IMR-90 (cell line): ENCODE data around the gene CA12. TPM values are rescaled to one million over a fixed set of nuclear protein-coding genes. Genes with fewer than 3 reads are reported as not detected.

Experiments used
- ATAC-seq: fragments of 200-7000 bp; cut with Tn5 transposase; 2 replicates; pipeline ENCODE4 v1.9.1; 2020; ENCODE audit warnings: low read depth, mild to moderate bottlenecking, moderate library complexity
- BruUV-seq: library from RNA; stranded (reverse); fragments of 400-500 nt; replicated peaks from 2 replicates; lab custom pipeline; 2021; lab: Mats Ljungman, UMichigan
- CTCF ChIA-PET: fragments of 300-600 bp; formaldehyde crosslinking; extraction: SDS; loops from one replicate; lab custom pipeline; 2021; ENCODE audit warnings: antibody characterized with exemption; lab: Yijun Ruan, JAX
- POLR2A ChIA-PET: fragments of 300-600 bp; sonication (Branson Sonifier 250); formaldehyde crosslinking; loops from one replicate; lab custom pipeline; 2022; ENCODE audit warnings: antibody characterized with exemption; ENCODE audit not compliant: unreplicated experiment; lab: Charles Lee
- DNase-seq: peaks from one replicate; pipeline ENCODE4 v3.0.0; 2013
- H2AFZ ChIP-seq: replicated peaks from 2 replicates; pipeline ENCODE3; 2013; ENCODE audit warnings: low read length, mild to moderate bottlenecking; ENCODE audit not compliant: poor library complexity
- H2AK5ac ChIP-seq: 2 replicates; pipeline ENCODE4 v1.6.1; 2013; ENCODE audit warnings: low read depth, low read length, inconsistent platforms
- H2AK9ac ChIP-seq: replicated peaks from 2 replicates; pipeline ENCODE3; 2013; ENCODE audit warnings: mild to moderate bottlenecking, low read depth, low read length, moderate library complexity; ENCODE audit not compliant: poor library complexity
- H2BK120ac ChIP-seq: 2 replicates; pipeline ENCODE4 v1.6.1; 2013; ENCODE audit warnings: low read depth, low read length, inconsistent platforms
- H2BK15ac ChIP-seq: 3 replicates; pipeline ENCODE4 v1.6.1; 2013; ENCODE audit warnings: low read depth, low read length, inconsistent platforms
- H2BK20ac ChIP-seq: 2 replicates; pipeline ENCODE4 v1.6.1; 2013; ENCODE audit warnings: low read depth, mild to moderate bottlenecking, inconsistent platforms, low read length, moderate library complexity
- H2BK5ac ChIP-seq: 2 replicates; pipeline ENCODE4 v1.6.1; 2013; ENCODE audit warnings: mild to moderate bottlenecking, low read depth, low read length, inconsistent platforms; ENCODE audit not compliant: poor library complexity, severe bottlenecking
- H3K14ac ChIP-seq: replicated peaks from 2 replicates; pipeline ENCODE4 v1.6.1; 2013; ENCODE audit warnings: low read depth, low read length, inconsistent platforms
- H3K18ac ChIP-seq: 2 replicates; pipeline ENCODE4 v1.6.1; 2013; ENCODE audit warnings: low read depth, low read length, control low read depth
- H3K23ac ChIP-seq: 2 replicates; pipeline ENCODE4 v1.6.1; 2013; ENCODE audit warnings: low read depth, low read length, inconsistent platforms
- H3K27ac ChIP-seq: 2 replicates; pipeline ENCODE4 v1.5.1; 2013; ENCODE audit warnings: mild to moderate bottlenecking, control low read depth, low read length; ENCODE audit not compliant: insufficient read depth
- H3K27me3 ChIP-seq: 2 replicates; pipeline ENCODE4 v1.6.1; 2013; ENCODE audit warnings: low read length; ENCODE audit not compliant: control insufficient read depth, insufficient read depth
- H3K36me3 ChIP-seq: 2 replicates; pipeline ENCODE4 v1.6.1; 2013; ENCODE audit warnings: low read length, mixed read lengths; ENCODE audit not compliant: control insufficient read depth, insufficient read depth
- H3K4ac ChIP-seq: 2 replicates; pipeline ENCODE4 v1.6.1; 2013; ENCODE audit warnings: low read depth, low read length, inconsistent platforms
- H3K4me1 ChIP-seq: 2 replicates; pipeline ENCODE4 v1.6.1; 2013; ENCODE audit warnings: low read length, mixed read lengths; ENCODE audit not compliant: control insufficient read depth, insufficient read depth
- H3K4me2 ChIP-seq: 2 replicates; pipeline ENCODE4 v1.6.1; 2013; ENCODE audit warnings: low read depth, mild to moderate bottlenecking, control low read depth, low read length, moderate library complexity
- H3K4me3 ChIP-seq: 2 replicates; pipeline ENCODE4 v1.5.1; 2013; ENCODE audit warnings: low read depth, mild to moderate bottlenecking, control low read depth, low read length, moderate library complexity; ENCODE audit not compliant: insufficient read depth
- H3K56ac ChIP-seq: 2 replicates; pipeline ENCODE4 v1.6.1; 2013; ENCODE audit warnings: low read length, inconsistent platforms; ENCODE audit not compliant: insufficient read depth; ENCODE audit errors: extremely low read depth
- H3K79me1 ChIP-seq, 2 experiments: 2 replicates each; pipeline ENCODE4 v1.6.1; 2013; ENCODE audit warnings: low read length in 2 of 2, inconsistent platforms in 1 of 2, low read depth in 1 of 2
- H3K9ac ChIP-seq: 2 replicates; pipeline ENCODE4 v1.6.1; 2013; ENCODE audit warnings: low read depth, low read length, control low read depth
- H3K9me1 ChIP-seq: 2 replicates; pipeline ENCODE4 v1.6.1; 2013; ENCODE audit warnings: low read length, inconsistent platforms; ENCODE audit not compliant: insufficient read depth
- H3K9me3 ChIP-seq: 2 replicates; pipeline ENCODE4 v1.6.1; 2013; ENCODE audit warnings: low read length; ENCODE audit not compliant: control insufficient read depth, insufficient read depth
- H4K20me1 ChIP-seq: 2 replicates; pipeline ENCODE4 v1.6.1; 2013; ENCODE audit warnings: low read length, inconsistent platforms; ENCODE audit not compliant: insufficient read depth
- H4K5ac ChIP-seq: 2 replicates; pipeline ENCODE4 v1.6.1; 2013; ENCODE audit warnings: mild to moderate bottlenecking, low read depth, low read length, control low read depth
- H4K8ac ChIP-seq, 2 experiments: 2 replicates each; pipeline ENCODE4 v1.6.1; 2013; ENCODE audit warnings: low read depth in 2 of 2, low read length in 2 of 2, control low read depth in 1 of 2, inconsistent platforms in 1 of 2
- H4K91ac ChIP-seq: 2 replicates; pipeline ENCODE4 v1.6.1; 2013; ENCODE audit warnings: low read depth, low read length, inconsistent platforms; ENCODE audit not compliant: insufficient read depth
- BHLHE40 ChIP-seq: fragments of 150-350 bp; IDR thresholded peaks from 2 replicates; pipeline ENCODE4 v1.6.1; 2016; ENCODE audit warnings: mild to moderate bottlenecking, low read depth, low read length
- CEBPB ChIP-seq: IDR thresholded peaks from 2 replicates; pipeline ENCODE4 v1.6.1; 2012; ENCODE audit warnings: low read depth, low read length, improper control_type of control experiment
- CHD1 ChIP-seq: IDR thresholded peaks from 2 replicates; pipeline ENCODE4 v1.6.1; 2012; ENCODE audit warnings: low read depth, low read length, improper control_type of control experiment
- CTCF ChIP-seq: conservative IDR thresholded peaks from 2 replicates; pipeline ENCODE4 v1.5.1; 2012; ENCODE audit warnings: mild to moderate bottlenecking, low read depth, low read length, improper control_type of control experiment
- ELK1 ChIP-seq: fragments of 150-350 bp; IDR thresholded peaks from 2 replicates; pipeline ENCODE4 v1.6.1; 2016; ENCODE audit warnings: low read depth, mild to moderate bottlenecking, low read length, moderate library complexity, borderline replicate concordance
- FOS ChIP-seq: fragments of 150-350 bp; IDR thresholded peaks from 2 replicates; pipeline ENCODE4 v1.6.1; 2016; ENCODE audit warnings: low read depth, low read length
- MAFK ChIP-seq: IDR thresholded peaks from 2 replicates; pipeline ENCODE4 v1.6.1; 2012; ENCODE audit warnings: low read depth, low read length, improper control_type of control experiment
- MAZ ChIP-seq: IDR thresholded peaks from 2 replicates; pipeline ENCODE4 v1.6.1; 2012; ENCODE audit warnings: low read depth, mild to moderate bottlenecking, low read length, improper control_type of control experiment, moderate library complexity, borderline replicate concordance
- MXI1 ChIP-seq: IDR thresholded peaks from 2 replicates; pipeline ENCODE4 v1.6.1; 2012; ENCODE audit warnings: low read depth, mild to moderate bottlenecking, low read length, moderate library complexity, borderline replicate concordance
- NFE2L2 ChIP-seq: fragments of 150-350 bp; IDR thresholded peaks from 2 replicates; pipeline ENCODE4 v1.6.1; 2016; ENCODE audit warnings: low read depth, mild to moderate bottlenecking, low read length
- POLR2A ChIP-seq: IDR thresholded peaks from 2 replicates; pipeline ENCODE4 v1.6.1; 2012; ENCODE audit warnings: mild to moderate bottlenecking, low read depth, low read length
- RAD21 ChIP-seq: IDR thresholded peaks from 2 replicates; pipeline ENCODE4 v1.6.1; 2012; ENCODE audit warnings: low read length, improper control_type of control experiment
- RCOR1 ChIP-seq: IDR thresholded peaks from 2 replicates; pipeline ENCODE4 v1.6.1; 2012; ENCODE audit warnings: mild to moderate bottlenecking, low read length, improper control_type of control experiment; ENCODE audit not compliant: insufficient replicate concordance
- RFX5 ChIP-seq: IDR thresholded peaks from 2 replicates; pipeline ENCODE4 v1.8.0; 2012; ENCODE audit warnings: low read depth, mild to moderate bottlenecking, low read length, moderate library complexity
- SMC3 ChIP-seq: fragments of 150-350 bp; IDR thresholded peaks from 2 replicates; pipeline ENCODE4 v1.6.1; 2016; ENCODE audit warnings: low read depth, mild to moderate bottlenecking, antibody characterized with exemption, low read length, moderate library complexity
- USF2 ChIP-seq: fragments of 150-350 bp; IDR thresholded peaks from 2 replicates; pipeline ENCODE4 v1.6.1; 2017; ENCODE audit warnings: mild to moderate bottlenecking, antibody characterized with exemption, low read length, low read depth
- WGBS, 2 experiments: methylation state at CpG; one replicate each; pipeline versions ENCODE4 v1.1.5 to v1.1.7; 2013; ENCODE audit warnings: missing lambda C conversion rate in 2 of 2; ENCODE audit not compliant: insufficient read length in 1 of 2; ENCODE audit errors: extremely low coverage in 2 of 2; 5-methylcytosine and 5-hydroxymethylcytosine counted together
- dilution Hi-C: fragments of 300-500 bp; cut with HindIII; formaldehyde crosslinking; loops from one replicate; pipeline ENCODE4 v1.14.3; 2018; ENCODE audit warnings: low sequenced_read_pairs; ENCODE audit not compliant: unreplicated experiment
- in situ Hi-C: fragments of 300-500 bp; cut with MboI; formaldehyde crosslinking; loops from 3 replicates; pipeline ENCODE4 v1.14.3; 2019; ENCODE audit warnings: low sequenced_read_pairs, inconsistent platforms, mixed read lengths
- intact Hi-C: fragments of 100-400 bp; cut with micrococcal nuclease; formaldehyde crosslinking; loops from 2 replicates; pipeline ENCODE4 v1.10.0; 2022
- polyA plus RNA-seq, 3 experiments: library from polyadenylated mRNA; depleted of rRNA; stranded (reverse); fragments of >200 nt; gene quantifications; 2 replicates each; pipeline ENCODE4 v1.2.3, GENCODE V29; 2012; ENCODE audit warnings: low replicate concordance in 1 of 3
- total RNA-seq: library from RNA; depleted of rRNA; stranded (reverse); fragments of >200 nt; gene quantifications from 2 replicates; pipeline ENCODE4 v1.2.3, GENCODE V29; 2012

The CA12 gene
- total and polyA plus RNA-seq, 2 of the 4 experiments (the other 2 are of a cell fraction): 33.7 to 52.6 TPM

GRCh38 chr15:63362196-63362595 lies 19.4 kb downstream of the CA12 start:
- Histone ChIP-seq H3K14ac (no peak overlapping the region), H3K56ac (no peak overlapping the region), H3K27me3 (peaks cover 7% of the 10 kb centered on the region; the same call in 1 of the 2 replicates), H3K36me3 (no peaks in the 10 kb centered on the region), H3K9me3 (no peaks in the 10 kb centered on the region), H3K4me1 (peaks cover 4% of the 10 kb centered on the region; the same call in 1 of the 2 replicates), H2BK5ac (no peak overlapping the region), H3K4me3 (no peak overlapping the region), H3K4me2 (no peak overlapping the region), H2AFZ (peak overlapping the region; percentile 10), H2BK120ac (no peak overlapping the region), H3K23ac (no peak overlapping the region), H4K8ac (no peak overlapping the region), H2BK20ac (no peak overlapping the region), H3K79me1 (no peaks in the 10 kb centered on the region), H3K27ac (no peak overlapping the region), H3K18ac (no peak overlapping the region), H3K9me1 (peaks cover 3% of the 10 kb centered on the region), H2AK5ac (no peak overlapping the region; the same call in 1 of the 2 replicates), H2BK15ac (no peak overlapping the region), H3K4ac (no peak overlapping the region), H3K9ac (no peak overlapping the region), H4K91ac (no peak overlapping the region), H2AK9ac (no peak overlapping the region), H4K20me1 (no peaks in the 10 kb centered on the region), H4K5ac (no peak overlapping the region)
- dilution Hi-C loops: no loop called here
- 61% methylated on average over 3 of the region's 3 CpGs; no CpG with 5 or more reads in 1 of the 2 experiments for WGBS, 2 experiments
- CTCF ChIA-PET: no interaction called here
- POLR2A ChIA-PET: no interaction called here
- in situ Hi-C loops: no loop called here
- DNase-seq: no peak
- intact Hi-C loops: no loop called here
- TF ChIP-seq CTCF (no peak), SMC3 (no peak), RCOR1 (no peak), RAD21 (no peak), CEBPB (no peak), ELK1 (no peak), RFX5 (no peak), NFE2L2 (no peak), MAFK (no peak), POLR2A (no peak), MXI1 (no peak), CHD1 (no peak), MAZ (no peak), FOS (no peak), USF2 (no peak), BHLHE40 (no peak)
- no TSS peak for BruUV-seq
- no peak for ATAC-seq
